ENCODE results near the gene SLC6A16.
"Not testable (repeated sequence)": the region's sequence is repeated elsewhere in the genome, so short reads cannot be mapped to it uniquely, and the experiment has no call there.

Gene SLC6A16

DNA sequence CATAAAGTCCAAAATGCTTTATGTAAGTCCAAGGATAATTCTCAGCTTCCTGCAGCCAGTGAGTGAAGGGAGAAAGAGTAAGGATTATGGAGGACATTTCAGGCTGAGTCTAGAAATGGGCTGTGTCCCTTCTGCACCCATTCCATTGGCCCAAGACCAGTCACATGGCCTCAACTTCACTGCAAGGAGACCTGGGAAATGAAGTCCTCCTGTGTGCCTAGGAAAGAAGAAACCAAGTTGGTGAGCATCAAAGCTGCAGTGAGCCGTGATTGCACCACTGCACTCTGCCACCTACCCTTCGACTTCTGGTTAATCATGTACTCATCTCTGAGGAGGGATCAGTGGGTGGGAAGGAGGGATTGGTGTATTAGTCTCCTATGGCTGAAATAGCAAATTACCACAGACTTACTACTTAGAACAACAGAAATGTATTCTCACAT, 6.6 kb upstream of the SLC6A16 start:
- DNase-seq (ENCODE audit: low read depth in 2 of 3, low spot score in 2 of 3), result peak in 1 of 3 experiments; percentile 36

DNA sequence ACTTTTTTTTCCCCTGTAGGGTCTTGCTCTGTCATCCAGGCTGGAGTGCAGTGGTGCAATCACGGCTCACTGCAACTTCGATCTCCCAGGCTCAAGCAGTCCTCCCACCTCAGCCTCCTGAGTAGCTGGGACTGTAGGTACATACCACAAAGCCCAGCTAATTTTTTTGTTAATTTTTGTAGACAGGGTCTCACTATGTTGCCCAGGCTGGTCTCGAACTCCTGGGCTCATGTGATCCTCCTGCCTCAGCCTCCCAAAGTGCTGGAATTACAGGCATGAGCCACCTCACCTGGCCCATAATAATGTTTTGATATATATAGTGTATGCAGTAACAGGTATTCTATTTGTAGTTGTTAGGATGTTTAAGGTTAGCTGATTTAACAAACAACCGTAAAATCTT, 6.2 kb upstream of the SLC6A16 start:
- not testable (repeated sequence) for DNase-seq (ENCODE audit: low read depth in 2 of 3, low spot score in 2 of 3)

DNA sequence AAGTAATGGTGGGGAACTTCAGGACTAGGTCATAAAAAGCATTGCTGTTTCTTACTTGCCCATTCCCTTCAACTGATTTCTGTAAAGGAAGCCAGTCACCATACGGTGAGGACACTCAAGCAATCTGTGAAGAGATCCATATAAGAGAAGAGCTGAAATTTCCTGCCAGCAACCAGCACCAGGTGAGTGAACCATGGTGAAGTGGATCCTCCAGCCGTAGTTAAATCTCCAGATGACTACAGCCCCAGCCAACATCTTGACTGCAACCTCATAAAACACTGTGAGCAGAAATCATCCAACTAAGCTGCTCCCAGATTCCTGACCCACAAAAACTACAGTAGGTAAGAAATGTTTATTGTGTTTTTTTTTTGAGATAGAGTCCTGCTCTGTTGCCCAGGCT, 3.8 kb upstream of the SLC6A16 start:
- DNase-seq (ENCODE audit: low read depth in 2 of 3, low spot score in 2 of 3), result no peak

DNA sequence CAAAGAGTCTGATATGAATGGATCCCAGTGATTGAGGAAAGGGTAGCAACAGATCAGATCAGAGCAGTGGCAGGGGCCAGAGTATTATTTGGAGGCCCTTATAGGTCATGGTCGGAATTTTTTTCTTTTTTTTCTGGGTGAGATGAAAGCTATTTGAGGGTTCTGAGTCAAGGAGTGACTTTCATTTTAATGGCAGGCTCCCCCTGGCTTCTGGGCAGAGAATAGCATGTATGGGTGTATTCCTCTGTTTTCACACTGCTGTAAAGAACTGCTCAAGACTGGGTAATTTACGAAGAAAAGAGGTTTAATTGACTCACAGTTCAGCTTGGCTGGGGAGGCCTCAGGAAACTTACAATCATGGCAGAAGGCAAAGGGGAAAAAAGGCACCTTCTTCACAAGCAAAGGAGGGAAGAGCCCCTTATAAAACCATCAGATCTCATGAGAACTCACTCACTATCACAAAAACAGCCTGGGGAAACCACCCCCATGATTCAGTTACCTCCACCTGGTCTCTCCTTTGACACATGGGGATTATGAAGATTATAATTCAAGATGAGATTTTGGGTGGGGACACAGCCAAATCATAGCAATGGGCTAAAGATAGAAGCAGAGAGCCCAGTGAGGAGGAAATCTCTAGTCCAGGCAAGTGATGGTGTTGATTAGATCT, 3.0 kb upstream of the SLC6A16 start:
- no peak for DNase-seq (ENCODE audit: low read depth in 2 of 3, low spot score in 2 of 3)

DNA sequence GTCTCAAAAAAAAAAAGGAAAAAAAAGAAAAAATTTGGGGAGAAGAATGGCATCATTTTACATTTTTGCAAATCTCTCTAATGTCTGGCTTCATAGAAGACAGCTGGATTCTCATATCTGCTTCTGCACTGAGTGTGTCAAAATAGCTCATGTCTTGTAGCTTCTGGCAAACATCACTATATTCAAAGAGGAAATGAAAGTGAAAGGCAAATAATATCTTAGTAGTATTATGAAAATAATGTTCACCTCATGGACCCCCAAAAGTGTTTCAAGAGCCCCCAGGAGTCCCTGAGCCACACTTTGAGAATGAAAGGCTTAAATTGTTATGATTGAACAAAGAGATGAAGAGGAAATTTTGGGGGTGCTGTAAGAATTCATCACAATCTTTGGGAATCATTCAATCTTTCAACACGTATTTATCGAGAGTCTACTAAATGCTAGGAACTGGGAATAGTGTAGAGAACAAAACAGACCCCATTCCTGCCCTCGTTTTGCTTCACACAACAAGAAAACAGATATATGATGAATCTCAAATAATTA, 1.2 kb upstream of the SLC6A16 start:
- DNase-seq (ENCODE audit: low read depth in 2 of 3, low spot score in 2 of 3), result no peak

DNA sequence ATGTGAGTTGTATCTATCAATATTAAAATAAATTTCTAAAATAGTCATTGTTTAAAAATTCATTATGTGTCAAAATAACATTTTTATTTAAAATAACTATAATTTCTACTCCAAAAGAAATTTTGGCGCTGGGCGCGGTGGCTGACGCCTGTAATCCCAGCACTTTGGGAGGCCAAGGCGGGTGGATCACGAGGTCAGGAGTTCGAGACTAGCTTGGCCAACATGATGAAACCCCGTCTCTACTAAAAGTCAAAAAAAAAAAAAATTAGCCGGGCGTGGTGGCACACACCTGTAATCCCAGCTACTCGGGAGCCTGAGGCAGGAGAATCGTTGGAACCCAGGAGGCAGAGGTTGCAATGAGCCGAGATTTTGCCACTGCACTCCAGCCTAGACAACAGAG, 765 bp upstream of the SLC6A16 start:
- not testable (repeated sequence) for DNase-seq (ENCODE audit: low read depth in 2 of 3, low spot score in 2 of 3)

DNA sequence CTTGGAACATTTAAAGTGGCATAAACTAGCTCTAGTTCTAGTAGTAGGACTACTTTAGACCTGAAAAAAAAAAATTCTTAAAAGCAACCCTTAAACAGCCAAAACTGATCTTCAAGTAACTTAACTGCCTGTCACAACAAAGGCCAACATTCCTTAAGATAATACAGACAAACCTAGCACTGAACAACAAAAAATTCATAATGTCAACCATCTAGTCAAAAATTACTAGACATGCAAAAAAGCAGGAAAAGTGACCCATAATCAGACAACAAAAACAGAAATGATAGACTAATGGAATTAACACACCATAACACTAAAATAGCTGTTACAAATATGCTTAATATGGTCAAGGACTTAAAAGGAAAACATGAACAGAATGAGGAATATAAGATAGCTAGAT, 6.7 kb downstream of the SLC6A16 start:
- no peak for DNase-seq (ENCODE audit: low read depth in 2 of 3, low spot score in 2 of 3)

DNA sequence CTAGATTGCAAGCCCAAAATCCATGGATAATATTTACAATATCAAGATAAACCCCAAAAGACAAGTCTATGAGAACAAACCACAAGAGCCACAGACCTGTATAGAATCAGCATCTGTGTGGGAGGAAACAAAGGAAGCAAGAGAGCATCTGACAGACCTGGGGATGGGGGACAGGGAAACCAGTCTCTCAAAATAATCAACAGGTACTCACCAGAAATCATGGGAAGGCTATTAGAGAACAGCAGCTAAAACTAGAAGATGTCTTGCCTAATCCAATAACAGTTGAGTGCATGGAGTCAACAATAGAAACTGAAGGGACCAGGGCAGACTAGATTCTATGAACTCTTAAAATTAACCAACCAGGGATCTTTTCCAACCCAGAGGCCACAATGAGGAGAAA, 8.7 kb downstream of the SLC6A16 start:
- no peak for DNase-seq (ENCODE audit: low read depth in 2 of 3, low spot score in 2 of 3)

DNA sequence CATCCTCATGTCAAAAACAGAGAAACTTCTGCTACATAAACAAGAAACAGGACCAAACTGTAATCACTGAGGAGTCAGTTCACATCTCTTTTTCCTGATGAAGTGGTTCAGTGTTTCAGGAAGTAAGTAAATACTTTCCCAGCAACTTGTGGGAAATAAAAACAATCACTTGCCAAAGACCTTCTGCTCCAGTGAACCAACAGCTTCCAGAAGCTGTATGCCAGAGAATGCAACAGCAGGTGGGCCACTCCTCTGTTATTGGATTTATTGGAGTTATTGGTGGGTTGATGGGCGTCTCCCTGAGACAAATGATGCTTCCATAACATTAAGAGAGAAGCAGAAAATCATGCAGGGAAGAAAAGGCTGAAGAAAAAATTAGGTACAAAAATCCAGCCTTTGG, 9.9 kb downstream of the SLC6A16 start:
- no peak for DNase-seq (ENCODE audit: low read depth in 2 of 3, low spot score in 2 of 3)

DNA sequence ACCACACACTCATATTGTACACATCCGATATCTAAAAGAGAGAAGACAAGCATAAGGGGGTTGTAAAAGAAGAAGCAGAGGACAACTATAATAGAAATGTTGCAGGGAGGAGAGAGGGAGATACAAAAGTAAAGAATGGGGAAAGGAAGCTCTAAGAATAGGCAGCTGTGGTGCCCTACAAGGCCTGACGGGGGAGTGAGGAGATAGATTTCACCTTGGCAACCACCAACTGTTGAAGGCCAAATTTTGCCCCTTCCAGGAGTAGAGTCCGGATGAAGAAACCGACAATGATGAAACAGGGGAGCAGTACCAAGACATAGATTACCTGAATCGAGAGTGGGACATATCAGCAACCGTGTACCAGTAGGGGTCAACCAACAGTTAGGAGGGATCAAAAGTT, 15.9 kb downstream of the SLC6A16 start:
- DNase-seq (ENCODE audit: low read depth in 2 of 3, low spot score in 2 of 3), result no peak

DNA sequence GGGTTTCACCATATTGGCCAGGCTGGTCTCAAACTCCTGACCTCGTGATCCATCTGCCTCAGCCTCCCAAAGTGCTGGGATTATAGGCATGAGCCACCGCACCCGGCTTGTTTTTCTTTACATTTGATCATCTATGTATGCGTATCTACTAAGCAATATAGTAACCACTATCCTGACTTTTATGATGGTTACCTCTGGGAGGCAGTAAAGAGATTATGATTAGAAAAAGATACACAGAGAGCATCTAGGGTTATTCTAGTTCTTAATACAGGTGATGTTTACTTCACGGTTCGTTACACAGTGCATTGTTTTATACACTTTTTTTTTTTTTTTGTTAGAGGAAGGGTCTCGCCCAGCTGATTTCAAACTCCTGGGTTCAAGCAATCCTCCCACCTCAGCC, 18.3 kb downstream of the SLC6A16 start:
- DNase-seq (ENCODE audit: low read depth in 2 of 3, low spot score in 2 of 3), result not testable (repeated sequence)

DNA sequence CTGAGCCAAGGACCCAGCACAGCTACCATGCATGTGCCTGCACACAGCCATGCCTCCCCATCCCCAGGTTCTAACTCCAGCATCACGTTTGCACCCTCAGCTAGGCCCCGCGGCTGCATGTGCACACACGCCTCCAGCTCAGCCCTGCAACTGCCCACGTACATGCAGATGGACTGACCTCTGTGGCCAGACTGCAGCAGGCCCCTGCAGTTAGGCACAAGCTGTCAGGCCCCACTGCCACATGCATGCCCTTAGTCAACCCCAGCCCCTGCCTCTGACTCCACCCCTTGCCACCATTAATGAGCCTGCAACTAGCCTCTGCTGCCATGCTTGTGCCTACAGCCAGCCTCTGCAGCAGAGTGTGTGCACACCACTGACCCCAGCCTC, 23.1 kb downstream of the SLC6A16 start:
- no peak for DNase-seq (ENCODE audit: low read depth in 2 of 3, low spot score in 2 of 3)

DNA sequence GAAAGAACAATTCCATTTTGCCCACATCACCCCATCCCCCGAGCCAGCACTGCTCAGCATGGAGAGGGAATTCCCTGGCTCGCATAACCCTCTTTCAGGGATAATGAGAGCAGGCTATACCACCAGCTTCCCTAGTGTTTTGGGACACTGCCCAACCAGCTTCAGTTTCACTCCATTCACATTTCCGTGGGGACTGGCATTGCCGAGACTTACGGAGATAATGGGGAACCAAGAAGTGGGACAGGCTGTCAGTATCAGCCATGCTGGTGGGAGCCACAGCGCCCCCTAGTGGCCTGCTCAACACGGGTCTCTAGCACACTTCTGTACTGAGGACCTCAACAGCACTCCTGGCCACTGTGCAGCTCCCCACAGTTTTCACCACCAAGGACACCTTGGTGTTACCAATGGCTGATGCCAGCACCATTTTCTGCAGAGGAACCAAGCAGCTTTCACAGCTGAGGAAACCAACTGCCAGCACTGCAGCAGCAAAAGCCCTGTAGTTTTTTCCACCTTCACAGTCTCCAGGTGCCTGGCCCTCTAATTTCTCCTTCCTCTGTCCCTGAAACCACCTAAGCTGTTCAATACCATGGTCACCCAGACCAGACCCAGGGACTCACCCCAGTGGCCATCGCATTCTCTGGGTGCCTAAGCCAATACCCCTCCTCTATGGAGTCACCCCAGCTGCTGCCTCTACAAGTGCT, 23.7 kb downstream of the SLC6A16 start:
- DNase-seq (ENCODE audit: low read depth in 2 of 3, low spot score in 2 of 3), result peak; percentile 41 to 80 (median 80)

DNA sequence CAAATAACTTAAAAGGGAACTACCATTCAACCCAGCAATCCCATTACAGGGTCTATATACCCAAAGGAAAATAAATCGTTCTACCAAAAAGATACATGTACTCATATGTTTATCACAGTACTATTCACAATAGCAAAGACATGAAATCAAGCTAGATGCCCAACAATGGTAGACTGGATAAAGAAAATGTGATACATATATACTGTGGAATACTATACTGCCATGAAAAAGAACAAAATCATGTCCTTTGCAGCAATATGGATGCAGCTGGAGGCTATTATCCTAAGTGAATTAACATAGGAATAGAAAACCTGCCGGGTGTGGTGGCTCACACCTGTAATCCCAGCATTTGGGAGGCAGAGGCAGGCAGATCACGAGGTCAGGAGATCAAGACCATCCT, 26.3 kb downstream of the SLC6A16 start:
- DNase-seq (ENCODE audit: low read depth in 2 of 3, low spot score in 2 of 3), result not testable (repeated sequence)

DNA sequence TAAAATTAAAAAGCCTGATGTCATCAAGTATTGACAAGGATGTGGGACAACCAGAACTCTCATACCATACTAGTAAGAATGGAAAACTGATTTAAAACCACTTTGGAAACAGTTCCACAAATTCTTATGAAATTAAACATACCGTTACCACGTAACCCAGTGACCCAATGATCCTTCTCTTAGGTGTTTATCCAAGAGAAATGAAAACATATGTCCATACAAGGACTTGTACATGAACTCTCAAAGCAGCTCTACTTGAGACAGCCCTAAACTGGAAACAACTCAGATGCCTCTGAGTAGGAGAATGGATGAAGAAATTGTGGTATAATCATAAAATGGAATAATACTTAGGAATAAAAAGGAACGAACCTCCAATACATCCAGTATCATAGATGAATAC, 27.6 kb downstream of the SLC6A16 start:
- no peak for DNase-seq (ENCODE audit: low read depth in 2 of 3, low spot score in 2 of 3)

DNA sequence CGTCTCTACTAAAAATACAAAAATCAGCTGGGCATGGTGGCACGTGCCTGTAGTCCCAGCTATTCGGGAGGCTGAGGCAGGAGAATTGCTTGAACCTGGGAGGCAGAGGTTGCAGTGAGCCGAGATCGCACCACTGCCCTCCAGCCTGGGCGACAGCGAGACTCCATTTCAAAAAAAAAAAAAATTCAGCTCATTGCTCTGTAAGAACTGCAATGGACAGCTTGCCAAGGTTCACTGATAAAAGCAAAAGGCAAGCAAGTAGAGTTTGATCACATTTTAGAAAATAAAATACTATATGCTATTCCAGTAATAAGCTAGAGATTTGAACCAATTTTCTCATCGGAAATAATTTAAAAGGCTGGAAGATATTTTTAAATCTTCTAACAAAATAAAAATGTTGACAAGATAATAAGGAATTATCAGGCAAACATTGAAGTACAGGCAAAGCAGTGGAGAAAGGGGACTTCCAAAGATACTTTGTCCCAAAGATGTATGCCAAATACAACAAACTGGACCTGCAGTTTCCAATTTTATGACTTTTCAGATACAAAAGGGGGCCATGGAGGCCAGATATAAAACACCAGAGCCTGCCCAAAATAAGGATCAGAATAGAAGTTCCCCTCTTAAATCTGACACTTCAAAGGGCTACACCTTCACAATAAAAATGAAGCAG, 29.6 kb downstream of the SLC6A16 start:
- no peak for DNase-seq (ENCODE audit: low read depth in 2 of 3, low spot score in 2 of 3)

DNA sequence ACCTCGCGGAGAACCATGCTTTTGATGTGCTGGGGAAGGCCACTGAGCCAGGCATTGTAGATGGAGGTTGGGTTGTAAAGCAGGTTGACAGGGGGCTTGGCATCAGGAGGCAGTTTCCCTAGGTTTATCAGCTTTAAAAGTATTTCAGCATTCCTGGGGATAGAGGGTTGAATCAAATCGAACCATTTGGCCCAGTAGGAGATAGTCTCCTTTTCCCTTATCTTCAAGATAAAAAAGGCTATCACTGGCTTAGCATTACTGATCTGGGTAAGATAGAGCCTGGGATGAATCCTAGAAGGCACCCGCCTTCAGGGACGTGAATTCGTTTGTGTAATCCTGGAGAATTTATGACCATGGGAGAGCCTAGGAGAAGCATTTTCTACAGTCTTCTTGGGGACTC, 30.6 kb downstream of the SLC6A16 start:
- no peak for DNase-seq (ENCODE audit: low read depth in 2 of 3, low spot score in 2 of 3)

DNA sequence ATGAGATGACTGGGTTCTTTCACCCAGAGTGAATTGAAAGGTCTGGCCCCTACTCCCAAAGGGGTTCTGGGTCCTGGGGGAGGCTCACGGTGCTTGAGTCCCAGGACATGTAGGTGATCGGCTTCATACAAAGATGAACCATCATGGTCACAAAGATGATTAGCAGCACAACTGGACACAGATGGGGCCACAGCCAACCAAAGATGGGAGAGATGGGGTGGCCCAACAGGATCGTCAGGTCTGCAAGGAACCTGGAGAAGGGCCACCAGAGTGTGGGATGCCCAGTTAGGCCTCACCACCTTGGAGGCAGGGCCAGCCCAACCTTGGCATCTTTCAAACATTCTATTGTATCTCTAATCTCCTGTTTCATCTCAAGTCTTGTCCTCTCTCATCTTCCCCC, 34.5 kb downstream of the SLC6A16 start:
- no peak for DNase-seq (ENCODE audit: low read depth in 2 of 3, low spot score in 2 of 3)

DNA sequence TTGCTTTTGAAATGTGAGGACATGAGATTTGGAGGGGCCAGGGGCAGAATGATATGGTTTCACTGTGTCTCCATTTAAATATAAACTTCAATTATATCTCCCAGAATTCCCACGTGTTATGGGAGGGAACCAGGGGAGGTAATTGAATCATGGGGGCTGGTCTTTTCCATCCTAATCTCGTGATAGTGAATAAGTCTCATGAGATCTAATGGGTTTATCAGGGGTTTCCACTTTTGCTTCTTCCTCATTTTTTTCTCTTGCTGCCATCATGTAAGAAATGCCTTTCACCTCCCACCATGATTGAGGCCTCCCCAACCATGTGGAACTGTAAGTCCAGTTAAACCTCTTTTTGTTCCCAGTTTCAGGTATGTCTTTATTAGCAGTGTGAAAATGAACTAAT, 35.7 kb downstream of the SLC6A16 start:
- not testable (repeated sequence) for DNase-seq (ENCODE audit: low read depth in 2 of 3, low spot score in 2 of 3)

DNA sequence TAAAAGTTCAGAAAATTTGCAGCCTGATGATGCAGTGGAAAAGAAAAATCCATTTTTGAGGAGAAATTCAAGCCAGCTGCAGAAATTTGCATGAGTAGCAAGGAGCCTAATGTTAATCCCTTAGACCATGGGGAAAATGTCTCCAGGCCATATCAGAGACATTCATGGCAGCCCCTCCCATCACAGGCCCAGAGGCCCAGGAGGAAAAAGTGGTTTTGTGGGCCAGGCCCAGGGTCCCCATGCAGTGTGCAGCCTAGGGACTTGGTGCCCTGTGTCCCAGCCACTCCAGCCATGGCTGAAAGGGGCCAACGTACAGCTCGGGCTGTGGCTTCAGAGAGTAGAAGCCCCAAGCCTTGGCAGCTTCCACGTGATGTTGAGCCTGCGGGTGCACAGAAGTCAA, 36.8 kb downstream of the SLC6A16 start:
- not testable (repeated sequence) for DNase-seq (ENCODE audit: low read depth in 2 of 3, low spot score in 2 of 3)

DNA sequence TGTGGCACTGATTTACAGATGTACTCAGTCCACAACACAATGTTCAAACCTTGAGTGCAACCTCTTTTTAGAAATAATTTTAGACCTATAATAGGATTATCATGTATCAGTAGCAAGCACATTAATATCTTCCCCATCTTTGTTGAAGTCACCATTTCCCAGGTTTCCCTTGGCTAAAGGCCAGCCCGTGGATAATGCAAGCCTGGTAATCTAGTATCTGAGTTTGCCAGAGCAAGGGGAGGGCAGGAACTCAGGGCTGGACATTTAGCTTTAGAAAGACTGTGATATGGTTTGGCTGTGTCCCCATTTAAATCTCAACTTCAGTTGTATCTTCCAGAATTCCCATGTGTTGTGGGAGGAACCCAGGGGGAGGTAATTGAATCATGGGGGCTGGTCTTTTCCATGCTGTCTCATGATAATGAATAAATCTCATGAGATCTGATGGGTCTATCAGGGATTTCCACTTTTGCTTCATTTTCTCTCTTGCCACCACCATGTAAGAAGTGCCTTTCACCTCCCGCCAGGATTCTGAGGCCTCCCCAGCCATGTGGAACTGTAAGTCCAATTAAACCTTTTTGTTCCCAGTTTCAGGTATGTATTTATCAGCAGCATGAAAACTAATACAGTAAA, 37.7 kb downstream of the SLC6A16 start:
- no peak for DNase-seq (ENCODE audit: low read depth in 2 of 3, low spot score in 2 of 3)

DNA sequence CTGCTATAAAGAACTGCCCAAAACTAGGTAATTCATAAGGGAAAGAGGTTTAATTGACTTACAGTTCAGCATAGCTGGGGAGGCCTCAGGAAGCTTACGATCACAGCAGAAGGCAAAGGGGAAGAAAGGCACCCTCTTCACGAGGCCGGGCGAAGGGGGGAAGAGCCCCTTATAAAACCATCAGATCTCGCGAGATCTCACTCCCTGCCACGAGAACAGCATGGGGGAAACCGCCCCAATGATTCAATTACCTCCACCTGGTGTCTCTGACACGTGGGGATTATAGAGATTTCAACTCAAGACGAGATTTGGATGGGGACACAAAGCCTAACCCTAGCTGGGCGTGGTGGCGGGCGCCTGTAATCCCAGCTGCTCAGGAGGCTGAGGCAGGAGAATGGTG, 42.8 kb downstream of the SLC6A16 start:
- no peak for DNase-seq (ENCODE audit: low read depth in 2 of 3, low spot score in 2 of 3)
